Heart left ventricle (tissue), 13 donors: ENCODE measurements around the gene SRP54.

Experiments used
- CTCF ChIP-seq, 12 donors: fragments of 200-600 bp; sonication (generic) in 4 of 12; IDR thresholded peaks; one replicate each; pipeline versions ENCODE4 v1.5.0 to v1.8.0; 2018 to 2022; ENCODE audit warnings: antibody characterized with exemption in 12 of 12, mild to moderate bottlenecking in 5 of 12
- POLR2A ChIP-seq, 2 donors: fragments of 450-650 bp; IDR thresholded peaks; one replicate each; pipeline ENCODE4 v1.6.1; 2017; ENCODE audit warnings: antibody characterized with exemption in 2 of 2, mild to moderate bottlenecking in 2 of 2, moderate library complexity in 2 of 2
- donor health status: ischemic (EF 13 %, LVEDD 7.1; RV severe dilation, severe dysfunction).
- donor health status: DM: no; HTN: yes; CAD: no.
- donor health status: DM: no; HTN: no; CAD: no.
- donor health status: ischemic (EF 25% LVEDD 6.9; RV normal size, moderate dysfunction).
- donor health status: ischemic (EF 25% LVEDD 5.7; RV mildly dilated, moderate dysfunction).
- donor health status: ischemic (EF 35%, LVEDD 5.7; RV mildly dilated, moderate dysfunction).
- donor health status: nonischemic (EF 11% LVEDD 7.7; RV severe dilation, severe dysfunction).
- donor health status: DM: yes; HTN: yes; CAD: no.
- donor health status: PGD.
- donor health status: ischemic (EF 29% LVEDD 5.4; RV normal size, mild dysfunction).
- donor health status: nonischemic (EF 23%, LVEDD 6.1; RV moderate dilation, normal function).

- no peak for TF ChIP-seq CTCF (IDR thresholded peaks at IDR 0.05)
- no peak for TF ChIP-seq POLR2A (IDR thresholded peaks at IDR 0.05)
These were observed 67.9 kb downstream of the SRP54 start for GRCh38 chr14:35050652-35051051.
